Progenitor cell of endocrine pancreas (in vitro differentiated cells): ENCODE results near the gene TNS2. TPM values are rescaled to one million over a fixed set of nuclear protein-coding genes. Genes with fewer than 3 reads are reported as not detected.

ENCODE experiments used
- DNase-seq: peaks from one replicate; pipeline ENCODE4 v3.0.0; 2021; ENCODE audit warnings: low spot score; ENCODE audit not compliant: unreplicated experiment
- H3K27ac Mint-ChIP-seq: 2 replicates; pipeline ENCODE4 v1.8.0; 2021; ENCODE audit warnings: mild to moderate bottlenecking, moderate library complexity, mixed read lengths
- H3K27me3 Mint-ChIP-seq: 2 replicates; pipeline ENCODE4 v1.8.0; 2021; ENCODE audit warnings: mixed read lengths
- H3K36me3 Mint-ChIP-seq: 2 replicates; pipeline ENCODE4 v1.8.0; 2022; ENCODE audit warnings: mixed read lengths; ENCODE audit not compliant: insufficient read depth
- H3K4me1 Mint-ChIP-seq: 2 replicates; pipeline ENCODE4 v1.8.0; 2021; ENCODE audit warnings: low read depth, mixed read lengths
- H3K4me3 Mint-ChIP-seq: 2 replicates; pipeline ENCODE4 v1.8.0; 2021; ENCODE audit warnings: low read depth, mild to moderate bottlenecking, moderate library complexity, mixed read lengths
- H3K9me3 Mint-ChIP-seq: 2 replicates; pipeline ENCODE4 v1.8.0; 2021; ENCODE audit warnings: low read depth, mixed read lengths
- CTCF ChIP-seq: fragments of 200-600 bp; sonication (generic); IDR thresholded peaks from one replicate; pipeline ENCODE4 v1.5.0; 2021; ENCODE audit warnings: antibody characterized with exemption, mild to moderate bottlenecking; ENCODE audit not compliant: unreplicated experiment
- total RNA-seq: library from RNA; stranded (reverse); gene quantifications from 2 replicates; pipeline ENCODE4 v1.2.1, GENCODE V29; 2021

Gene TNS2
- total RNA-seq, 1 donor from 2014 or later = 7.3 TPM

GRCh38 chr12:53067993-53068770 lies 18.3 kb downstream of the TNS2 start:
- Mint-ChIP-seq H3K4me1 (peaks cover 15% of the 10 kb centered on the region), H3K27me3 (no peaks in the 10 kb centered on the region), H3K9me3 (no peaks in the 10 kb centered on the region), H3K36me3 (peaks cover 15% of the 10 kb centered on the region), H3K4me3 (no peak overlapping the region), H3K27ac (no peak overlapping the region)
- no peak for TF ChIP-seq CTCF
- DNase-seq = no peak

GRCh38 chr12:53068811-53069585 lies 19.1 kb downstream of the TNS2 start:
- H3K4me3 Mint-ChIP-seq = no peak overlapping the region
- no peaks in the 10 kb centered on the region for H3K9me3 Mint-ChIP-seq
- H3K27me3 Mint-ChIP-seq = no peaks in the 10 kb centered on the region
- peaks cover 15% of the 10 kb centered on the region for H3K4me1 Mint-ChIP-seq
- no peak for TF ChIP-seq CTCF
- H3K36me3 Mint-ChIP-seq = peaks cover 16% of the 10 kb centered on the region
- no peak for DNase-seq
- H3K27ac Mint-ChIP-seq = no peak overlapping the region

- Mint-ChIP-seq H3K4me3 (no peak overlapping the region), H3K27ac (no peak overlapping the region), H3K36me3 (peaks cover 22% of the 10 kb centered on the region), H3K27me3 (no peaks in the 10 kb centered on the region), H3K4me1 (peaks cover 15% of the 10 kb centered on the region), H3K9me3 (no peaks in the 10 kb centered on the region)
- no peak for DNase-seq
- no peak for TF ChIP-seq CTCF
Measured at GRCh38 chr12:53069621-53070410, 20.0 kb downstream of the TNS2 start.

GRCh38 chr12:53070877-53071492 lies 21.1 kb downstream of the TNS2 start:
- Mint-ChIP-seq H3K9me3 (no peaks in the 10 kb centered on the region), H3K4me1 (peaks cover 23% of the 10 kb centered on the region), H3K36me3 (peaks cover 23% of the 10 kb centered on the region), H3K27ac (no peak overlapping the region), H3K27me3 (no peaks in the 10 kb centered on the region), H3K4me3 (no peak overlapping the region)
- no peak for TF ChIP-seq CTCF
- DNase-seq = no peak
